ENCODE results near the gene PLRG1. TPM values are rescaled to one million over a fixed set of nuclear protein-coding genes. Genes with fewer than 3 reads are reported as not detected.
A peak's percentile ranks its signal among the peaks of the same experiment; 100 is the strongest.

The PLRG1 gene
- total RNA-seq, 3 donors from 2014 or later = 38.1 to 61.2 (median 54.4) TPM

DNA sequence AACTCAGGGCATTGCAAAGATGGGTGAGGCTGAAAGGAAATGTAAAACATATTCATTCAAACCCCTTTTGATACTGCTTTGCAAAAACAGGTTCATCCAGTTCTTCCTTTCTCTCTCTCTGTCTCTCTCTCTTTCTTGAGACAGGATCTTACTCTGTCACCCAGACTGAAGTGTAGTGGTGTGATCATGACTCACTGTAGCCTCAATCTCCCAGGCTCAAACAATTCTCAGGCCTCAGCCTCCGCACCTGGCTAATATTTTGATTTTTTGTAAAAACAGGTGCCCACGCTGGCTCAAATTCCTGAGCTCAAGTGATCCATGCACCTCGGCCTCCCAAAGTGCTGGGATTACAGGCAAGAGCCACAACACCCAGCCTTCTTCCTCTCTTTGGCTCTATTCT, 43.0 kb downstream of the PLRG1 start:
- Histone ChIP-seq H3K27ac (peak overlapping the region; percentile 60 to 62), H3K4me1 (no peaks in the 10 kb centered on the region), H3K36me3 (no peaks in the 10 kb centered on the region), H3K27me3 (no peaks in the 10 kb centered on the region), H3K9me3 (no peaks in the 10 kb centered on the region), H3K4me3 (no peak overlapping the region)
- intact Hi-C loops (cut with DNase I; ENCODE audit: low total_unique reads) = no loop called here
- TF ChIP-seq, protein P1, sequence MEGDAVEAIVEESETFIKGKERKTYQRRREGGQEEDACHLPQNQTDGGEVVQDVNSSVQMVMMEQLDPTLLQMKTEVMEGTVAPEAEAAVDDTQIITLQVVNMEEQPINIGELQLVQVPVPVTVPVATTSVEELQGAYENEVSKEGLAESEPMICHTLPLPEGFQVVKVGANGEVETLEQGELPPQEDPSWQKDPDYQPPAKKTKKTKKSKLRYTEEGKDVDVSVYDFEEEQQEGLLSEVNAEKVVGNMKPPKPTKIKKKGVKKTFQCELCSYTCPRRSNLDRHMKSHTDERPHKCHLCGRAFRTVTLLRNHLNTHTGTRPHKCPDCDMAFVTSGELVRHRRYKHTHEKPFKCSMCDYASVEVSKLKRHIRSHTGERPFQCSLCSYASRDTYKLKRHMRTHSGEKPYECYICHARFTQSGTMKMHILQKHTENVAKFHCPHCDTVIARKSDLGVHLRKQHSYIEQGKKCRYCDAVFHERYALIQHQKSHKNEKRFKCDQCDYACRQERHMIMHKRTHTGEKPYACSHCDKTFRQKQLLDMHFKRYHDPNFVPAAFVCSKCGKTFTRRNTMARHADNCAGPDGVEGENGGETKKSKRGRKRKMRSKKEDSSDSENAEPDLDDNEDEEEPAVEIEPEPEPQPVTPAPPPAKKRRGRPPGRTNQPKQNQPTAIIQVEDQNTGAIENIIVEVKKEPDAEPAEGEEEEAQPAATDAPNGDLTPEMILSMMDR (IDR thresholded peaks at IDR 0.05) = no peak
- TF ChIP-seq POLR2AphosphoS5 (IDR thresholded peaks at IDR 0.05) (peak in 1 of 3 donors; percentile 34), POLR2A (IDR thresholded peaks at IDR 0.05) (no peak)
- DNase-seq (ENCODE audit: low spot score in 2 of 2) = no peak

DNA sequence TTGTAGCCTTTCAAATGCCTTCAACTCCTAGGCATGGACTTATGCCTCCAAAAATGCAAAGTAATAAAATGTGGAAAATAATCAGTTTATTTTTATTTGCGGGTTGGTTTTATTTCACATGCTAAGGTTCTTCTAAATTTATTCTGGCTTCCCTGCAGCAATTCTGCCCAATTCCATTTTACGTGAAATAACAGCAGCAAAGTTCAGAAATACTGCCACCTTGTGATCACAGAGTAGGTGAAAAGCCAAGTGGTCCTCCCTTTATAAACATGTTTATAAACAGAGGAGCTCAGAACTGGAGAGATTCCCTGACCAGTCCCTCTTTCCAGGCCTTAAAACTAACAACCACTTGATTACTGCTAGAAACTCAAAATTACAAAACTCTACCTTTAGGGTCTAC, 43.9 kb downstream of the PLRG1 start:
- Histone ChIP-seq H3K27ac (peak overlapping the region; percentile 32 to 62), H3K4me3 (no peak overlapping the region), H3K9me3 (no peaks in the 10 kb centered on the region), H3K36me3 (no peaks in the 10 kb centered on the region), H3K27me3 (no peaks in the 10 kb centered on the region), H3K4me1 (no peaks in the 10 kb centered on the region)
- no peak for DNase-seq (ENCODE audit: low spot score in 2 of 2)
- TF ChIP-seq, protein P1 (IDR thresholded peaks at IDR 0.05) = peak in 2 of 3 donors; percentile 44 to 46
- no peak for TF ChIP-seq POLR2A (IDR thresholded peaks at IDR 0.05)
- TF ChIP-seq POLR2AphosphoS5 (IDR thresholded peaks at IDR 0.05) = no peak
- intact Hi-C loops (cut with DNase I; ENCODE audit: low total_unique reads) = no loop called here

DNA sequence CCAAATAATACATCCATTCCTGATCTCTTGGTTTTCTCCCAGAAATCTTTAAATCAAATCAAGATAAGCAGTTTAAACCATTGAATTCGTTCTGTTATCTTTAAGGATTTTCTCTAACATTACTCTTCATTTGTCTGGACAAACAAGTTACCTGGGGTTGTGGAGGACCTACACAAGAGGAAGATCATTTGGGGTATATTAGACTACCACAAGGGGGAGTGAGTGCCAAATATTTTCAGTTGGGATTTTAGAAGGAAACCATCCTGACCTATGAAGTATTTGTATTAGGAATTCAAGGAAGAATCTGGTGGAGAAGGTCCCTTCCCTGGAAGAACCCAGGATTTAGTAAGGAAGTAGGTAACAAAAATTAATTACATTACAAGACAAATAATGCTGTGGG, 46.6 kb downstream of the PLRG1 start:
- no peak overlapping the region for H3K27ac ChIP-seq
- no peak for TF ChIP-seq POLR2A (IDR thresholded peaks at IDR 0.05)
- TF ChIP-seq, protein P1 (IDR thresholded peaks at IDR 0.05) = peak in 2 of 3 donors; percentile 22 to 31
- H3K9me3 ChIP-seq = no peaks in the 10 kb centered on the region
- H3K4me3 ChIP-seq = no peak overlapping the region
- no peaks in the 10 kb centered on the region for H3K27me3 ChIP-seq
- no peaks in the 10 kb centered on the region for H3K36me3 ChIP-seq
- no peaks in the 10 kb centered on the region for H3K4me1 ChIP-seq
- no peak for DNase-seq (ENCODE audit: low spot score in 2 of 2)
- intact Hi-C loops (cut with DNase I; ENCODE audit: low total_unique reads) = no loop called here

DNA sequence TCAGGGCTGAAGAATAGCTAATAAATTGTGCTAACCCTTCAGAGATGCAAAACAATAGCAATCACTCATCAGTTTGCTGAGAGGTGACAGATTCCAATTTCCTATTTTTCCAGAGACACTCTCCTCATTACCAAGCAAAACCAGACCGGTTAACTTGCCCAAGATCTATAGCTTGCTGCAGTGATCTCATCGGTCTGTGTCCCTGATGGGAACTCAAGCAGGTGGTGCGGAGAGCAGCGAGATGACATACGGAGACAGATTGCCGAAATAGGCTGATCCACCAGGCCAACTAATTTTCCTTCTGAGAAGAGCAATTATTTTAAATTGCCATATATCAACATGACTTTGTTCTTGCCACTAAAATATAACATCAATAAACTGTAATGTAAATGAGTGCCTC, 48.1 kb downstream of the PLRG1 start:
- intact Hi-C loops (cut with DNase I; ENCODE audit: low total_unique reads) = no loop called here
- no peak overlapping the region for H3K27ac ChIP-seq
- no peaks in the 10 kb centered on the region for H3K4me1 ChIP-seq
- no peak for DNase-seq (ENCODE audit: low spot score in 2 of 2)
- H3K4me3 ChIP-seq = no peak overlapping the region
- H3K9me3 ChIP-seq = no peaks in the 10 kb centered on the region
- H3K27me3 ChIP-seq = no peaks in the 10 kb centered on the region
- H3K36me3 ChIP-seq = no peaks in the 10 kb centered on the region
- no peak for TF ChIP-seq POLR2A (IDR thresholded peaks at IDR 0.05)
- TF ChIP-seq POLR2AphosphoS5 (IDR thresholded peaks at IDR 0.05) = no peak
- TF ChIP-seq, protein P1 (IDR thresholded peaks at IDR 0.05) = no peak

DNA sequence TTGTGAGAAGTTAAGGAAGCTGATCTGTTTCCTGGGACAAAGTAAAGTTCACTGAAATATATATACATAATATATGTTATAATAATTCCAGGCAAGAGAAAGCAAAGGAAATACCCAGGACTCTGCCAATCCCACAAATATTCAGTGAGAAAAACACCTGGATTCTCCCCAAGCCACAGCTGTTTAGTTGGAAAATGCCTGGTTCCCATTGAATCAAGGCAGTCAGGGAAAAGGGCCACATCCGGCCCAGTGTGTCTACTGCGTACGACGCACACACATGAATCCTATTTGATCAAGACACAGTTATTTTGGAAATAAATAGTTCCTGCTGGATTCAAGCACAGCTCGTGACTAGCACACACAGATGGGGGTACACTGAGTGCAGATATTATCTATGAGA, 52.3 kb downstream of the PLRG1 start:
- intact Hi-C loops (cut with DNase I; ENCODE audit: low total_unique reads) = no loop called here
- TF ChIP-seq, protein P1 (IDR thresholded peaks at IDR 0.05) = no peak
- TF ChIP-seq POLR2A (IDR thresholded peaks at IDR 0.05) = no peak
- no peak for TF ChIP-seq POLR2AphosphoS5 (IDR thresholded peaks at IDR 0.05)
- H3K4me3 ChIP-seq = no peak overlapping the region
- peaks cover 0 to 4% of the 10 kb centered on the region in 2 donors for H3K27me3 ChIP-seq
- no peaks in the 10 kb centered on the region for H3K9me3 ChIP-seq
- H3K4me1 ChIP-seq = no peaks in the 10 kb centered on the region
- H3K36me3 ChIP-seq = no peaks in the 10 kb centered on the region
- peak in 1 of 2 donors; percentile 26 for DNase-seq (ENCODE audit: low spot score in 2 of 2)
- H3K27ac ChIP-seq = peak overlapping the region; percentile 33 to 59

Measured in breast epithelium (tissue), 4 donors.